AG09319 (cell line): Measurements from ENCODE around the gene HPCAL4.

Experiments used
- DNase-seq: peaks from one replicate; pipeline ENCODE4 v3.0.0-alpha.2; 2010; ENCODE audit warnings: low read depth; ENCODE audit errors: extremely low read depth
- TF ChIP-seq, protein P1 (sequence below): IDR thresholded peaks from 2 replicates; pipeline ENCODE4 v1.5.1; 2011; ENCODE audit warnings: low read depth, mild to moderate bottlenecking, inconsistent platforms, low read length, moderate library complexity

The HPCAL4 gene

GRCh38 chr1:39652105-39652504 lies 39.1 kb downstream of the HPCAL4 start:
- no peak for DNase-seq
- TF ChIP-seq, protein P1, sequence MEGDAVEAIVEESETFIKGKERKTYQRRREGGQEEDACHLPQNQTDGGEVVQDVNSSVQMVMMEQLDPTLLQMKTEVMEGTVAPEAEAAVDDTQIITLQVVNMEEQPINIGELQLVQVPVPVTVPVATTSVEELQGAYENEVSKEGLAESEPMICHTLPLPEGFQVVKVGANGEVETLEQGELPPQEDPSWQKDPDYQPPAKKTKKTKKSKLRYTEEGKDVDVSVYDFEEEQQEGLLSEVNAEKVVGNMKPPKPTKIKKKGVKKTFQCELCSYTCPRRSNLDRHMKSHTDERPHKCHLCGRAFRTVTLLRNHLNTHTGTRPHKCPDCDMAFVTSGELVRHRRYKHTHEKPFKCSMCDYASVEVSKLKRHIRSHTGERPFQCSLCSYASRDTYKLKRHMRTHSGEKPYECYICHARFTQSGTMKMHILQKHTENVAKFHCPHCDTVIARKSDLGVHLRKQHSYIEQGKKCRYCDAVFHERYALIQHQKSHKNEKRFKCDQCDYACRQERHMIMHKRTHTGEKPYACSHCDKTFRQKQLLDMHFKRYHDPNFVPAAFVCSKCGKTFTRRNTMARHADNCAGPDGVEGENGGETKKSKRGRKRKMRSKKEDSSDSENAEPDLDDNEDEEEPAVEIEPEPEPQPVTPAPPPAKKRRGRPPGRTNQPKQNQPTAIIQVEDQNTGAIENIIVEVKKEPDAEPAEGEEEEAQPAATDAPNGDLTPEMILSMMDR, result no peak

DNA sequence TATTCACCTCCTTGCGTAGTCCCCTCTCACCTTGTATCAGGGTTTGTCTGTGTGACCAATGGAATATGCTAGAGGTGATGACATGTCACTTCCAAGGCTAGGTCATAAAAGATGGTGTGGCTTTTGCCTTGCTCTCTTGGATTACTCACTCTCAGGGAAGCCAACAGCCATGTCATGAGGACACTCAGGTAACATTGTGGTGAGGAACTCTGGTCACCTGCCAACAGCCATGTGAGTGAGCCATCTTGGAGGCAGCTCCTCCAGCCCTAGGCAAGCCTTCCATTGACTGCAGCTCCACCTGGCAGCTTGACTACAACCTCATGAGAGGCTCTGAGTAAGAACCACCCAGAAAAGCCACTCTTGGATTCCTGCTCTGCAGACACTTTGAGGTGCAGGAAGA lies 40.8 kb downstream of the HPCAL4 start:
- TF ChIP-seq, protein P1, result no peak
- DNase-seq, result no peak

DNA sequence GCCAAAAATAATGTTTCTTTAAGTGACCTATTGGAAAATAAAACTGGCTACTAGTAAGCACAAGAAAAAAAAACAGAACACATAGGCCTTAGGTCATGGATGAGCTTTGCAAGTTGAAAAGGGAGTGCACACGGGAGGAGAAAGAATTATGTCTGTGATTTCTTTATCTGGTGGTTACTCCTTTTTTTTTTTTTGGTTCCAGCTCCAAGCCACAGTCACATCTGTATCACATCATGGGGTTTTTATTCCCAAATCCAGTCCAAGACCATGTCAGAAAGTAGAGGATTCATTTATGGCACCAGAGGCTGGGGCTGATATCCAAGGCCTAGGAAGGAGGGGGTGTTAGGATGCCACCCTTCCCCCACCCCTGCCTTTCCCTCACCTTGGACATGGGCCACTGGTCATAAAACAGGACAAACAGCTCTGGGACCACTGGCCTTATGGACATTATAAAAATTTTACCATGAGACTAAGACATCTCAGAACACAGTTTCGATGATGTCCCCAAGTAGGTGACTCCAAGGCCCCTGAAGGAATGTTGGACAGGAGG lies 41.5 kb downstream of the HPCAL4 start:
- TF ChIP-seq, protein P1, result no peak
- no peak for DNase-seq

- no peak for DNase-seq
- TF ChIP-seq, protein P1, result no peak
These were observed 42.7 kb downstream of the HPCAL4 start for GRCh38 chr1:39648496-39648895.

DNA sequence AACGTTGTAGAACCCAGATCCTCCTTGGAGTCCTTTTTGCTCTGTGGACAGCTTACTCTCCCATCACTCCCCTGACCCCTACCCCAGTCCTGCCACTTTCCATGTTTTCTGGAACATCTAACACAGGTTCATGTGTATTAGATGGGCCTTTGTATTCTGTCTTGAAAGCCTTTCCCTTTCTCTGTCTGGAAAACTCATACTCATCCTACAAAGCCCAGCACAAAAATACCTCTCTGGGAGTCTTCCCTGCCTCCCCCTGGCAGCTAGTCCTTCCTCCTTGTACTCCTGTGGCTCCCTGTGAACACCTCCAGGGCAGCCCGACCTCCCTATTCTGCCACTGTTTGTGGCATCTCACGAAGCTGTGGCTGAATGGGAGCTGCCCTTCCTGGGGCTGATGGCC lies 44.0 kb downstream of the HPCAL4 start:
- TF ChIP-seq, protein P1, result no peak
- DNase-seq, result no peak

- TF ChIP-seq, protein P1, result no peak; the same call in none of the 2 replicates
- DNase-seq, result peak; percentile 29
These were observed 44.8 kb downstream of the HPCAL4 start for GRCh38 chr1:39646232-39647081.

DNA sequence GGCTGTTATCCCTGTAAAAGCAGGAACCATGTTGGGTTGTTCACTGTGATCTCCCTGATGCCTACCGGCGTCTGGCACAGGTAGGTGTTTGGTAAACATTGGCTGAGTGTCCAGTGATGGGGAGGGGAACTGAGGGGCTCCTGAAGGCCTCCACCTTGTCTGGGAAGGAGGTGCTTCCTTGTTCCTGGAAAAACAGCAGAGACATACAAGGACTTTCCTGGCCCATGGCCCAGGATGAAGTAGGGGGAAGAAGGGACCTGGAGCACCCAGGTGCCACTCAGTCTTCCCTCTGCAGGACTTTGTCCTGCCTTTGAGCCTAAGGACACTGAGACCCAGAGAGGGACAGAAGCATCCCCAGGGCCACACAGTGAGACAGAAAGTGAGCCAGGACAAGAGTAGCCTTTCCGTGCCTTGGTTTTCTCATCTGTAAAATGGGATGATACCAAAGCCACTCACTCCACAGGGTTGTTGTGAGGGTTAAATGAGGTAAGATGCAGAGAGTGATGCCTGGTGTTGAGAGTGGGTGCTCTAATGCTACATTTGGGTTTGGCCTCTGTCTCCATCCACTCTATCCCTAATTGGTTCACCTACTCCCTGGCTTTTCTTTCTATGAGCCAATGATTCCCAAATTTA lies 45.7 kb downstream of the HPCAL4 start:
- TF ChIP-seq, protein P1, result no peak
- no peak for DNase-seq
